ENCODE measurements around the gene RAD51B.

Gene RAD51B

DNA sequence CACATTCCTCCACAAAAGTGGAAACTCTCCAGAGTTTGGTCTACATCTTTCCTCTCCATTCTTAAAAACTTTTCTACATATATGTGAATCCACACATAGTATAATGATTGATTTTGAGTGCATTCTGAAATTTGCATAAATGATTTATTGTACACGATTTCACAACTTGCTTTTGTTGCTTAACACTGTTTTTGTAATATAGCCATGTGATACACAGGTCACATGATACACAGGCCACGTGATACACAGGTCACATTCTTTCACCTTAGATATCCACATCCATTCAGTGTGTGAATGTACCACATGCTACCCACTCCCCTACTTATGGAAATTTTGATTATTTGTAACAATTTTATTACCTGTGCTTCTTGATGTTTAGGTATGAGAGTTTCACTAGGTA lies 654.2 kb downstream of the RAD51B start:
- H3K4me3 ChIP-seq (ENCODE audit: low read depth, low read length): no peak overlapping the region
- TF ChIP-seq, protein P1, sequence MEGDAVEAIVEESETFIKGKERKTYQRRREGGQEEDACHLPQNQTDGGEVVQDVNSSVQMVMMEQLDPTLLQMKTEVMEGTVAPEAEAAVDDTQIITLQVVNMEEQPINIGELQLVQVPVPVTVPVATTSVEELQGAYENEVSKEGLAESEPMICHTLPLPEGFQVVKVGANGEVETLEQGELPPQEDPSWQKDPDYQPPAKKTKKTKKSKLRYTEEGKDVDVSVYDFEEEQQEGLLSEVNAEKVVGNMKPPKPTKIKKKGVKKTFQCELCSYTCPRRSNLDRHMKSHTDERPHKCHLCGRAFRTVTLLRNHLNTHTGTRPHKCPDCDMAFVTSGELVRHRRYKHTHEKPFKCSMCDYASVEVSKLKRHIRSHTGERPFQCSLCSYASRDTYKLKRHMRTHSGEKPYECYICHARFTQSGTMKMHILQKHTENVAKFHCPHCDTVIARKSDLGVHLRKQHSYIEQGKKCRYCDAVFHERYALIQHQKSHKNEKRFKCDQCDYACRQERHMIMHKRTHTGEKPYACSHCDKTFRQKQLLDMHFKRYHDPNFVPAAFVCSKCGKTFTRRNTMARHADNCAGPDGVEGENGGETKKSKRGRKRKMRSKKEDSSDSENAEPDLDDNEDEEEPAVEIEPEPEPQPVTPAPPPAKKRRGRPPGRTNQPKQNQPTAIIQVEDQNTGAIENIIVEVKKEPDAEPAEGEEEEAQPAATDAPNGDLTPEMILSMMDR (IDR thresholded peaks at IDR 0.05; ENCODE audit: low read depth, low read length): no peak

DNA sequence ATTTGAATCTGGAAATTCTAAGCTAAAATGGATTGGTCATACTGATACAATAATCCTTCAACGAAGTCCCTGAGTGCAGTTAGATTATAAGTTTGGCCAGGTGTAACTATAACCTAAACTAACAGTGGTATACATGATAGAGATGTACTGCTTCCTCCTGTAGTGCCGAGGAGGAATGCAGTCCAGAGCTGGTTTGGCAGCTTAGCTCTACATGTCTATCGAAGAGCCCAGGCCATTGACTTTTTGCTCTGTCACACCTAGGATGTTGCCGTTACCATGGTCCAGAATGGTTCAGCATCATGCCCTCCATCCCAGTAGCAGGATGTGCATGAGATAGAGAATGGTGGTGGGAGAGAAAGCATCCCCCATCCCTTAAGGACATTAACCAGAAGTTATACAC lies 655.2 kb downstream of the RAD51B start:
- H3K4me3 ChIP-seq (ENCODE audit: low read depth, low read length): no peak overlapping the region
- TF ChIP-seq, protein P1 (IDR thresholded peaks at IDR 0.05; ENCODE audit: low read depth, low read length): no peak

DNA sequence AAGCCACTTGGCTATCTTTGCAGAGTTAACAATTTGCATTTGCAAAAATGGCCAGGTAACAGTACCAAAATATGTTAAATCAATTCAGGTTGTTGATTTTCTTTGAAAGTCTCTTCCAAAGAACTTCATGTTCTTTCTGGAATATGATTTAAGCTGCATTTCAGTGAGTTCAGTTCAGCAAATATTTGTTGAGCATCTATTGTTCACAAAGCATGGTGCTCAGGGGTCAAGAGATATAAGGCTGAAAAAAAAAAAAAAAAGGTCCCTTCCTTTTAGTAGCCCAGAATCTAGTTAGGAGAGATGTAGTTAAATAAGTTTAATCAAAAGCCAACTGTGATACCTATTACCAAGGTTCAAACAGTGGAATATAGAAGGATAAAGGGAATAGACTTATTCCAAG lies 656.2 kb downstream of the RAD51B start:
- TF ChIP-seq, protein P1 (IDR thresholded peaks at IDR 0.05; ENCODE audit: low read depth, low read length): no peak
- no peak overlapping the region for H3K4me3 ChIP-seq (ENCODE audit: low read depth, low read length)

DNA sequence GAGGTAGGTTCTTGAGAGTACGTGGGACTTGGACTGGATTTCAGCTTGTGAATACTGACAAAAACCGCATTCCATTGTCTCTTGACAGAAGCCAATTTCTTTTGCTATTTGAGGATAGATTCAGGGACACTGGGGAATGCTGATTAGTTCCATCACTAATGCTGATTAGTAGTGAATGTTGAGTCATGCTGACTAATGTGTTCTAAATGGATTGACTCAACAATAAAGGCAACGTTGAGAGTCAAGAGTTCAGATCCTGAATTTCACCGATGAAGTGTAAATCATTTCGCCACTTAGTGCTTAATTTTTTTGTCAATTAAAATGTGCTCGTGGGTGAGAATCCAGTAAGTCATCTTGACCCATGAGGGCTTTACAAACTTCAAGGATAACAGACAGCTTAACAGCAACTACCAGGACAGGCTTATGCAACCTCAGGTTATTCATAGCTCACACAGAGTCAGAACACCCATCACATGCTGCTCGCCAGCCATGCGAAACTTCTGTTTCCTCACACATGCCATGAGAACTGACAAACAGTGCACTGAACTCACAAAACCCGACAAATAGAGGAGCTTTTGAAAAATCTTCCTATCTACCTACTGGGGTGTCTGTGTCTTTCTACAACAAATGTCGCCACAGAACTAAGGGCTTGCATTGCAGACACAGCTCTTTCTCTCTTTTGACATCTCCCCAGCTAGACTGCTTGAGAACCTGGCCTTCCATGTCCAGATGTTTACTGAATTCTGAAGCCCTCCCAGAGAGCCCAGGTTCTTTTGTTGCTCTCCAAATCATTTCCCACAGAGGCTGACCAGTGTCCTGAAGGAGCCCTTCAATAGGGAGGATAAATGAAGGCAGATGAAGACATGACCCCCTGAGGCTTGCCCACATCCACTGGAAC lies 656.9 kb downstream of the RAD51B start:
- TF ChIP-seq, protein P1 (IDR thresholded peaks at IDR 0.05; ENCODE audit: low read depth, low read length): no peak
- no peak overlapping the region for H3K4me3 ChIP-seq (ENCODE audit: low read depth, low read length)

DNA sequence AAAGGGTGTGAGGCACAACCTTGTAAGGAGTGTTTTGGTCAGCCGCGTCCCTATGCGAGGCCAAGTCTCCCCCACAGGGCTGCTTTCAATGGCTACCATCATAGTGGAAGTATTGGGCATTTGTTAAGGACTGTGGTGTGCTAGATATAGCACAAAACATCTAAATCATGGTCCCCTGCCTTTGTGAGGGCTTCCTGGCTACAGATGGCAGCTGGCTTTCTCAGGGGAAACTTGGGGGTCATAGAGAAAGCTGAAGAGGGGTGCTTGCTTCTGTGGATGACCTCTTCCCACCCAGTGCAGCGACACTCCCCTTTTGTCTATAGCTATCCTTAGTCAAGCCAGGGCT lies 657.5 kb downstream of the RAD51B start:
- H3K4me3 ChIP-seq (ENCODE audit: low read depth, low read length): no peak overlapping the region

DNA sequence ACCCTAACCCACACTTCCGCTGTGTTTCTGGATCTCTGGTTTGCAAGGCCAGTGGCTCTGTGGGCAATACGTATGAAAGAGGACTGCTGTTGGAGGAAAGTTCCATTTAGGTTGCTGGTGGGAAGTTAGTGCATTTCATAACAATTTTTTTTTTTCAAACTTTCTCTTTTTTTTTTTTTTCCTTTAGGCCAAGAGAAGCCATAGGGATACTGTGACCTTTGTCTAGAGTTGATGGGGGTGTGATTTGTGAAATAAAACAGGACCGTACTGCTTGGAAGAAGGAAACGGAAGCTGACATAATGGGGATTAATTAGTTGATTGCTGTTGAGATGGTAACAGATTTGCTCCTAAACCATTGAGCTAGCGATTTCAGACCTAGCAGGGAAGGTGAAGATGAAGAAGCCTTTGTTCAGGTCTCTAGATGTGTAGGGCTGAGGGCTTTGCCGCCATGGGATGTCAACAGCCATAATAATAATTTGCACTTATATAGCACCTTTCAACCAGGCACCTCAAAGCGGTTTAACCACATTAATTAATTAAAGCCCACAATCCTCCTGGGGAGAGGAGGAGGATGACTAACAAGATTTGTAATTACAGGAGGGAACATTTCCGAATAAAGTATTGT lies 658.0 kb downstream of the RAD51B start:
- H3K4me3 ChIP-seq (ENCODE audit: low read depth, low read length): no peak overlapping the region
- TF ChIP-seq, protein P1 (IDR thresholded peaks at IDR 0.05; ENCODE audit: low read depth, low read length): no peak

More for the DNA sequence above, 657.5 kb downstream of the RAD51B start:
- TF ChIP-seq, protein P1 (IDR thresholded peaks at IDR 0.05; ENCODE audit: low read depth, low read length): no peak

DNA sequence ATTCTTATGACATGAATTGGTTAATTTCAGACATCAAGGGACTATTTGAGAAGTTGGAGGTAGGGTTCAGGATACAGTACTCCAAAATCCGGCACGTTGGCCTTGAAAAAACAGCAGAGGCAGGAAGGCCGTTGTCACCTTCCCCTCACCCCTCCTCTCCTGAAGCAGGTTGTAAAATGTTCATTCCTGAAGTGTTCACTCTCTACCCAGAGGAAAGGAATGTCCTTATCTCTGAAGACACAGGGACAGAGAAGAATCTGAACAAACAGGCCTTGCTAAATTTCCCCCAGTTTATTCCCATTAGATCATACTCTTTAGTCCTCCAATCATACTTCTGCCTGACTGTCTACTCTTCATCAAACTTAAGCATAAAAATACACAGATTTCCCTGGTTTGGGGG lies 659.7 kb downstream of the RAD51B start:
- TF ChIP-seq, protein P1 (IDR thresholded peaks at IDR 0.05; ENCODE audit: low read depth, low read length): no peak
- no peak overlapping the region for H3K4me3 ChIP-seq (ENCODE audit: low read depth, low read length)
